ENCODE results near the gene MAB21L3. TPM values are rescaled to one million over a fixed set of nuclear protein-coding genes. Genes with fewer than 3 reads are reported as not detected.

Gene MAB21L3
- total and polyA plus RNA-seq, 2 of the 13 experiments (the other 11 are each of a cell fraction or from before 2014, with no cell fraction given), result 0.55 to 4.1 TPM

DNA sequence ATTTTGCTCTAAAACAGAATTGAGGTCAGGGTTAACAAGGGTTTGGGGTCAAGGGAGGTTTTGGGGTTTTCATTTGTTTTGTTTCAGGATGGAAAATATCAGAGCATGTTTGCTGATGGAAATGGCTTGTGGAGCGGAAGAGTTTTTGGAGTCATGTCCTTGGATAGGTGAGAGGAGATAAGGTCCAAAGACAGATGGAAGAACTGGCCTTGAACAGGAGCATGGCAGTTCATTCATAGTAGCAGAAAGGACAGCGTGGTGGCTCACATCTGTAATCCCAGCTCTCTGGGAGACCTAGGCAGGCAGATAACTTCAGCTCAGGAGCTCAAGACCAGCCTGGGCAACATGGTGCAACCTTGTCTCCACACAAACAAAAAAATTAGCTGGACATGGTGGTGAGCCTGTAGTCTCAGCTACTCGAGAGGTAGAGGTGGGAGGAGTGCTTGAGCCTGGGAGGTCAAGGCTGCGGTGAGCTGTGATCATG is 65.1 kb downstream of the MAB21L3 start (continued):
- TF ChIP-seq, protein P1, sequence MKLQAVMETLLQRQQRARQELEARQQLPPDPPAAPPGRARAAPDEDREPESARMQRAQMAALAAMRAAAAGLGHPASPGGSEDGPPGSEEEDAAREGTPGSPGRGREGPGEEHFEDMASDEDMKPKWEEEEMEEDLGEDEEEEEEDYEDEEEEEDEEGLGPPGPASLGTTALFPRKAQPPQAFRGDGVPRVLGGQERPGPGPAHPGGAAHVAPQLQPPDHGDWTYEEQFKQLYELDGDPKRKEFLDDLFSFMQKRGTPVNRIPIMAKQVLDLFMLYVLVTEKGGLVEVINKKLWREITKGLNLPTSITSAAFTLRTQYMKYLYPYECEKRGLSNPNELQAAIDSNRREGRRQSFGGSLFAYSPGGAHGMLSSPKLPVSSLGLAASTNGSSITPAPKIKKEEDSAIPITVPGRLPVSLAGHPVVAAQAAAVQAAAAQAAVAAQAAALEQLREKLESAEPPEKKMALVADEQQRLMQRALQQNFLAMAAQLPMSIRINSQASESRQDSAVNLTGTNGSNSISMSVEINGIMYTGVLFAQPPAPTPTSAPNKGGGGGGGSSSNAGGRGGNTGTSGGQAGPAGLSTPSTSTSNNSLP (IDR thresholded peaks at IDR 0.05; ENCODE audit: low read depth, low read length), result no peak
- TF ChIP-seq NFYC (CRISPR knock-in tag; IDR thresholded peaks at IDR 0.05) (no peak), JARID2 (CRISPR knock-in tag; IDR thresholded peaks at IDR 0.05; ENCODE audit: insufficient replicate concordance) (no peak), ZC3H4 (CRISPR knock-in tag; IDR thresholded peaks at IDR 0.05; ENCODE audit: borderline replicate concordance) (no peak), BCL6 (CRISPR knock-in tag; IDR thresholded peaks at IDR 0.05) (peak; percentile 69), HOXA7 (CRISPR knock-in tag; IDR thresholded peaks at IDR 0.05) (no peak), TP53 (CRISPR knock-in tag; conservative IDR thresholded peaks at IDR 0.05) (no peak), MAFF (IDR thresholded peaks at IDR 0.05; ENCODE audit: low read depth, low read length) (no peak), HOXA3 (CRISPR knock-in tag; IDR thresholded peaks at IDR 0.05) (peak; percentile 26; the same call in 1 of the 2 replicates), ZBTB42 (CRISPR knock-in tag; IDR thresholded peaks at IDR 0.05) (peak; percentile 53; the same call in 1 of the 2 replicates), HIVEP1 (CRISPR knock-in tag; IDR thresholded peaks at IDR 0.05) (no peak), SP2 (CRISPR knock-in tag; IDR thresholded peaks at IDR 0.05) (no peak), ZNF138 (CRISPR knock-in tag; IDR thresholded peaks at IDR 0.05; ENCODE audit: low read depth) (no peak)
- TF ChIP-seq, protein P2, sequence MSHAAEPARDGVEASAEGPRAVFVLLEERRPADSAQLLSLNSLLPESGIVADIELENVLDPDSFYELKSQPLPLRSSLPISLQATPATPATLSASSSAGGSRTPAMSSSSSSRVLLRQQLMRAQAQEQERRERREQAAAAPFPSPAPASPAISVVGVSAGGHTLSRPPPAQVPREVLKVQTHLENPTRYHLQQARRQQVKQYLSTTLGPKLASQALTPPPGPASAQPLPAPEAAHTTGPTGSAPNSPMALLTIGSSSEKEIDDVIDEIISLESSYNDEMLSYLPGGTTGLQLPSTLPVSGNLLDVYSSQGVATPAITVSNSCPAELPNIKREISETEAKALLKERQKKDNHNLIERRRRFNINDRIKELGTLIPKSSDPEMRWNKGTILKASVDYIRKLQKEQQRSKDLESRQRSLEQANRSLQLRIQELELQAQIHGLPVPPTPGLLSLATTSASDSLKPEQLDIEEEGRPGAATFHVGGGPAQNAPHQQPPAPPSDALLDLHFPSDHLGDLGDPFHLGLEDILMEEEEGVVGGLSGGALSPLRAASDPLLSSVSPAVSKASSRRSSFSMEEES (CRISPR knock-in tag; IDR thresholded peaks at IDR 0.05), result peak; percentile 57; the same call in 1 of the 2 replicates
- TF ChIP-seq, protein P3, sequence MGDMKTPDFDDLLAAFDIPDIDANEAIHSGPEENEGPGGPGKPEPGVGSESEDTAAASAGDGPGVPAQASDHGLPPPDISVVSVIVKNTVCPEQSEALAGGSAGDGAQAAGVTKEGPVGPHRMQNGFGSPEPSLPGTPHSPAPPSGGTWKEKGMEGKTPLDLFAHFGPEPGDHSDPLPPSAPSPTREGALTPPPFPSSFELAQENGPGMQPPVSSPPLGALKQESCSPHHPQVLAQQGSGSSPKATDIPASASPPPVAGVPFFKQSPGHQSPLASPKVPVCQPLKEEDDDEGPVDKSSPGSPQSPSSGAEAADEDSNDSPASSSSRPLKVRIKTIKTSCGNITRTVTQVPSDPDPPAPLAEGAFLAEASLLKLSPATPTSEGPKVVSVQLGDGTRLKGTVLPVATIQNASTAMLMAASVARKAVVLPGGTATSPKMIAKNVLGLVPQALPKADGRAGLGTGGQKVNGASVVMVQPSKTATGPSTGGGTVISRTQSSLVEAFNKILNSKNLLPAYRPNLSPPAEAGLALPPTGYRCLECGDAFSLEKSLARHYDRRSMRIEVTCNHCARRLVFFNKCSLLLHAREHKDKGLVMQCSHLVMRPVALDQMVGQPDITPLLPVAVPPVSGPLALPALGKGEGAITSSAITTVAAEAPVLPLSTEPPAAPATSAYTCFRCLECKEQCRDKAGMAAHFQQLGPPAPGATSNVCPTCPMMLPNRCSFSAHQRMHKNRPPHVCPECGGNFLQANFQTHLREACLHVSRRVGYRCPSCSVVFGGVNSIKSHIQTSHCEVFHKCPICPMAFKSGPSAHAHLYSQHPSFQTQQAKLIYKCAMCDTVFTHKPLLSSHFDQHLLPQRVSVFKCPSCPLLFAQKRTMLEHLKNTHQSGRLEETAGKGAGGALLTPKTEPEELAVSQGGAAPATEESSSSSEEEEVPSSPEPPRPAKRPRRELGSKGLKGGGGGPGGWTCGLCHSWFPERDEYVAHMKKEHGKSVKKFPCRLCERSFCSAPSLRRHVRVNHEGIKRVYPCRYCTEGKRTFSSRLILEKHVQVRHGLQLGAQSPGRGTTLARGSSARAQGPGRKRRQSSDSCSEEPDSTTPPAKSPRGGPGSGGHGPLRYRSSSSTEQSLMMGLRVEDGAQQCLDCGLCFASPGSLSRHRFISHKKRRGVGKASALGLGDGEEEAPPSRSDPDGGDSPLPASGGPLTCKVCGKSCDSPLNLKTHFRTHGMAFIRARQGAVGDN (CRISPR knock-in tag; IDR thresholded peaks at IDR 0.05), result peak; percentile 58
- TF ChIP-seq, protein P4, sequence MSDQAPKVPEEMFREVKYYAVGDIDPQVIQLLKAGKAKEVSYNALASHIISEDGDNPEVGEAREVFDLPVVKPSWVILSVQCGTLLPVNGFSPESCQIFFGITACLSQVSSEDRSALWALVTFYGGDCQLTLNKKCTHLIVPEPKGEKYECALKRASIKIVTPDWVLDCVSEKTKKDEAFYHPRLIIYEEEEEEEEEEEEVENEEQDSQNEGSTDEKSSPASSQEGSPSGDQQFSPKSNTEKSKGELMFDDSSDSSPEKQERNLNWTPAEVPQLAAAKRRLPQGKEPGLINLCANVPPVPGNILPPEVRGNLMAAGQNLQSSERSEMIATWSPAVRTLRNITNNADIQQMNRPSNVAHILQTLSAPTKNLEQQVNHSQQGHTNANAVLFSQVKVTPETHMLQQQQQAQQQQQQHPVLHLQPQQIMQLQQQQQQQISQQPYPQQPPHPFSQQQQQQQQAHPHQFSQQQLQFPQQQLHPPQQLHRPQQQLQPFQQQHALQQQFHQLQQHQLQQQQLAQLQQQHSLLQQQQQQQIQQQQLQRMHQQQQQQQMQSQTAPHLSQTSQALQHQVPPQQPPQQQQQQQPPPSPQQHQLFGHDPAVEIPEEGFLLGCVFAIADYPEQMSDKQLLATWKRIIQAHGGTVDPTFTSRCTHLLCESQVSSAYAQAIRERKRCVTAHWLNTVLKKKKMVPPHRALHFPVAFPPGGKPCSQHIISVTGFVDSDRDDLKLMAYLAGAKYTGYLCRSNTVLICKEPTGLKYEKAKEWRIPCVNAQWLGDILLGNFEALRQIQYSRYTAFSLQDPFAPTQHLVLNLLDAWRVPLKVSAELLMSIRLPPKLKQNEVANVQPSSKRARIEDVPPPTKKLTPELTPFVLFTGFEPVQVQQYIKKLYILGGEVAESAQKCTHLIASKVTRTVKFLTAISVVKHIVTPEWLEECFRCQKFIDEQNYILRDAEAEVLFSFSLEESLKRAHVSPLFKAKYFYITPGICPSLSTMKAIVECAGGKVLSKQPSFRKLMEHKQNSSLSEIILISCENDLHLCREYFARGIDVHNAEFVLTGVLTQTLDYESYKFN (CRISPR knock-in tag; conservative IDR thresholded peaks at IDR 0.05), result peak; percentile 91
- TF ChIP-seq, protein P5, sequence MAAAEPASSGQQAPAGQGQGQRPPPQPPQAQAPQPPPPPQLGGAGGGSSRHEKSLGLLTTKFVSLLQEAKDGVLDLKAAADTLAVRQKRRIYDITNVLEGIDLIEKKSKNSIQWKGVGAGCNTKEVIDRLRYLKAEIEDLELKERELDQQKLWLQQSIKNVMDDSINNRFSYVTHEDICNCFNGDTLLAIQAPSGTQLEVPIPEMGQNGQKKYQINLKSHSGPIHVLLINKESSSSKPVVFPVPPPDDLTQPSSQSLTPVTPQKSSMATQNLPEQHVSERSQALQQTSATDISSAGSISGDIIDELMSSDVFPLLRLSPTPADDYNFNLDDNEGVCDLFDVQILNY (CRISPR knock-in tag; conservative IDR thresholded peaks at IDR 0.05), result no peak
